GM19035 (cell line): ENCODE results near the gene C11orf86.

Source experiments
- ATAC-seq: cut with Tn5 transposase; IDR thresholded peaks from one replicate; pipeline ENCODE4 v1.9.1; 2021; ENCODE audit not compliant: unreplicated experiment

Gene C11orf86

DNA sequence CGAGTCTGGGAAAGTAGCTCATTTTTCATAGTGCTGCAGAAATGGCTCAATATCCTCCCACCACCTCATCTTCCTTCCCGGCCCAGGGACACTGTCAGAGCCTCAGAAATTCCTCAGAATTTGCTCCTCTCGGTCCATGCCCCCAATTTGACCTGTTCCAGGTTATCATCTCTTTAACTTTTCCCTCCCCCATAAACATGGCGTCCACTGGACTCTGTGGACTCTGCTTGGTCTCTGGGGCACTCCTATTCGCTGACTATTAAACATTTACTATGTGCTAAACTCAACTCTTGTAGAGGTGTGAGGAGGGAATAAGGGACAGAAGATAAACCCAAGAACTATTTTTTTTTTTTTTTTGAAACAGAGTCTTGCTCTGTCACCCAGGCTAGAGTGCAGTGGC, 8.8 kb upstream of the C11orf86 start:
- ATAC-seq: no peak

DNA sequence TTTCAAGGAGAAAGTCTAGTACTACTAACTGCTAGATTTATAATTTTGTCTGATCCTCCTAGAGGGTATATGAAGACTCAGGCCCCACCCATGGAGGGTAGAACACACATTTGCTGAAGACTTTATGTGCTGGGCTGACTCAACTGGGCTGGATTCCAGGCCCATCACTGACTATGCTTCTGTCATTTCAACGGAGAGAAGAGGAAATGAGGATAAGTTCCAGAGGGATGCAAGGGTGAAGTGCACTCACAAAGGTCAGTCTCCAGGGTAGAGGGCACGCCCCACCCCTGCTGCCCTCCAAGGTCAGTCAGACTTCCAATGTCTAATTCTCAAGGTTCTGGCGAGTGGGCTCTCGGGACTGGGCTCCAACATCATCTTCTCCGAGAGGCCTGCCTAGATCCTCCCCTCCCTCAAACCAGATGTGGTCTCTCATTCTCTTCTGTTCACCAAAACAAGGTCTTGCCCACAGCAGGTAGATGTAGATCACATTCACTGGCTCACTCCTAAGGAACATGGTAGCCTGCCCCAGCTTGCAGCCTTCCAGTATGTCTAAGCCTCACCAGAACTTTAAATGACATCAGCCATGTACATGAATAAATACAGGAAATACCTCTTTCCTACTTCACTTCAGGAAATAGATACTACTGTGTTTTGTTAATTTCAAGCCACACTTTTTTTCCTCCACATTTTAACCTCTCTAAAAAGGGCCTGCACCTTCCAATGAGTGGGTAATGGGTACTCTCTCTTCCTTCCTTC, 7.3 kb upstream of the C11orf86 start:
- ATAC-seq: no peak

DNA sequence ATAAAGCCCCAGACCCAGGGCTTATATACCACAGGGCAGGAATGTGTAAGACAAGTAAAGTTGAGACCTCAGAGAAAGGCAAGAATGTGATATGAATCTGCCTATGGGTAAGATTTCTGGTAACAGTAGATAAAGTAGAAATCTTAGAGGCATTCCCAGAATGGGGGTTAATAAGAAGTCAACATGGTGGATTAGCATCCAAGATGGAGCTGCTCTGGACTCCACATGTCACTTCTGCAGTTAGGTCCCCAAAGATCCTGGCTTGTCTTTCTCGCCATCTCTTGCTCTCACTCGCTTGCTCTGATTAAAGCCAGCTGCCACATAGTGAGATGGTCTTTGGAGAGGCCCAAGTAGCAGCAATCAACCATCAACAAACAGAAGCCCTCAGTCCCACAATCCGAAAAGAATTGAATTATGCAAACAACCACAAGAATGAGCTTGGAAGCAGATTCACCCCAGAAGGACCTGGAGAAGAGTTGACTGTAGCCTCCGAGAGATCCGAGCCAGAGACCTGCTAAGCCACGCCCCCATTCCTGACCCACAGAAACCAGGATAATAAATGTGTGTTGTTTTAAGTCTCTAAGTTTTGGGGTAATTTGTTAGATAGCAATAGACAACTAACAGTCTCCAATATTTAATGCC, 5.4 kb upstream of the C11orf86 start:
- ATAC-seq: no peak

DNA sequence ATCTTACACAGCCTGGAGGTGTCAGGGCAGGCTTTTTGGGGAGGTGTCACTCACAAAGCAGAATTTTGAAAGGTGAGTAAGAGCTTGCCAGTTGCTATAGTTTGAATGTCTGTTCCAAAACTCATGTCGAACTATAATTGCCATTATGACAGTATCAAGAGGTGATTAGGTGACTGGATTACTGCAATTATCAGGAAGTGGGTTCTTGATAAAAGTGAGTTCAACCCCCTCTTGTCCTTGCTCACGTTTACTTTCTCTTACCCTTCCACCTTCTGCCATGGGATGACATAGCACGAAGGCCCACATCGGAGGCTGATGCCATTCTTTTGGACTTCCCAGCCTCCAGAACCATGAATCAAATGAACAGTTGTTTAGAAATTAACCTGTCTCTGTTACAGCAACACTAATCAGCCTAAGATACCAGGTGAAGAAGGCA, 4.7 kb upstream of the C11orf86 start:
- no peak for ATAC-seq

DNA sequence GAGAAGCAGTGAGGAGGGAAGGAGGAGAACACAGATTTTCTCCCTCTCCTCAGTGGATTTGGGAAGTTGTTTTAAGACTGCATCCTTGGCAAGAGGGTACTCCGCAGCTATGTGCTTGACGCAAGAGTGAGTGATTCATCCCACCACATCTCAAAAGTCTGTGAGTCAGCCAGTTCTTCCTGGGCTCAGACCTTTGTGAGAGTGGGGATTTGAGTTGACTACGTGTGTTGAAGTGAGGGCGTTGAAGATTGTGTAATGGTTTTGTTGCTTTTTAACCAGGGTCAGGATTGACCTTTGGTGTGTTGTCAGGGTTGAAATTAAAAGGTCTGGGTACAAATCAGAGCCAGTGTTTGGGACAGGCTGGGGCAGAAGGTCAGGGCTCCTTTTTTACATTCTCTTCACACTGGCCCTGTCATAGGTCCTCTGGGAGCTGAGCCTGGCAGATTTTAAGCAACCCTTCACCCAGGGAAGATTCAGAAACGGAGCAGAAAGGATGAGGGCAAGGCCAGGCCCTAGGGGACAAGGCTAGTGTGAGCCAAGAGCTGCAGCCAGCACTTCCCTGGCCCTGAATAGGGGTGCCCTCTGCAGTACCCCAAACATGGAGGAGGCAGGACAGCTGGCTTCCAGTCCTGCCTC, 4.2 kb upstream of the C11orf86 start:
- ATAC-seq: no peak

DNA sequence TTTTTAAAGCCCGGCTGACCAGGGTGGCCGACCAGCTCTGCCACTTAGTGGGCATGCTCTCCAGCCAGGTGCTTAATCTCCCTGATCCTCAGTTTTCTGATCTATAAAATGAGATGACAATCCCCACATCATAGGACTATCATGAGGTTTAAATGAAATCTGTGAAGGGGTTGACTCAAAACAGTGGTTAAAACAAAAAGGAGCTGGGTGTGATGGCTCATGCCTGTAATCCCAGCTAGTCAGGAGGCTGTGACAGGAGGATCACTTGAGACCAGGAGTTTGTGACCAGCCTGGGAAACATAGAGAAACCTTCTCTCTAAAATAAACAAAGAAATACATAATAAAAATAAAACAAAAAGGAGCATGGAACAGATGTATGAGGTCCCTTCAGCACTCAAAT, 3.6 kb upstream of the C11orf86 start:
- ATAC-seq: no peak

DNA sequence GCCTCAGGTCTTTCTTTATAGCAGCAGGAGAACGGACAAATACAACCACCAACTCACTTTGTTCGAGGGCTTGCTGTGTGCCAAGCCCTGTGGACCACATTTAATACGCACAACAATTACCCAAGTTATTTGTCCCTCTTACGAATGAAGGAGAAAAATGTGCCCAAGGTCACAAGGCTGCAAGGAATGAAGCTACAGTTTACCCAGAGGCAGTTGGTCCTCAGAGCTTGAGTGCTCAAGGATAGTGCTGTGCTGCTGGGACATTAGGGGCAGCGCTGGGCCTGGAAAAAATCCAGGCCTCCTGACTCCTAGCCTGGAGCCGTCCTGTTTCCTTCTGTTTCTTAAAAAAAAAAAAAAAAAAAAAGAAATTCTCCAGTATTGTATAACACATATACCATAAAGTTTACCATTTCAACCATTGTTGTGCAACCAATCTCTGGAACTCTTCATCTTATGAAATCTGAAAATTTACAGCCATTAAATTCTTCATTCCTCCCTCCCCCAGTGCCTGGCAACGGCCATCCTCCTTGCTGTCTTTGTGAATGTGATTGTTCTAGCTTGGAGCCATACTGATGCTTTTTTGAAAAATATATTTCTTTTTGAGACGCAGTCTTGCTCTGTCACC, 1.0 kb upstream of the C11orf86 start:
- ATAC-seq: no peak

DNA sequence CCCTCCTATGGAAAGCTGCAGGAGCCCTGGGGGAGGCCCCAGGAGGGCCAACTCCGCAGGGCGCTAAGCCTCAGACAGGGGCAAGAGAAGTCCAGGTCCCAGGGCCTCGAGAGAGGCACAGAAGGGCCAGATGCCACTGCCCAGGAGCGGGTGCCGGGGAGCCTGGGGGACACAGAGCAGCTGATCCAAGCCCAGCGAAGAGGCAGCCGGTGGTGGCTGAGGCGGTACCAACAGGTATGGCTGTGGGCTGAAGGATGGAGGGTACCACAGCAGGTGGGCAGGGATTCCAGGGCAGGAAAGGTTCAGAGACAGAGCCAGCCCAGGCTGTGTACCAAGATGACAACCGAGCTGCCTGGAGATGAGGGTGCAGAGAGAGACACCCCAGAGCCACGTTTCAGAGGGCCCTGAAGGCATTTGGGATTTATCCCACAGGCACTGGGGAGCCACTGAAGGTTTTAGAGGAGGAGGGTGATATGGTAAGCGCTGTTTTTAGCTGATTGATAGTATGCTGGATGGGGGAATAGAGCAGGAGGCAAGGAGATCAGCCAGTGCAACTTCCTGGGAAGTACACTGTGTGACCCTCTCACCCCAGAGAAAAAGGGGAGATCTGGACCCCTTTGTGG, 412 bp downstream of the C11orf86 start:
- no peak for ATAC-seq

DNA sequence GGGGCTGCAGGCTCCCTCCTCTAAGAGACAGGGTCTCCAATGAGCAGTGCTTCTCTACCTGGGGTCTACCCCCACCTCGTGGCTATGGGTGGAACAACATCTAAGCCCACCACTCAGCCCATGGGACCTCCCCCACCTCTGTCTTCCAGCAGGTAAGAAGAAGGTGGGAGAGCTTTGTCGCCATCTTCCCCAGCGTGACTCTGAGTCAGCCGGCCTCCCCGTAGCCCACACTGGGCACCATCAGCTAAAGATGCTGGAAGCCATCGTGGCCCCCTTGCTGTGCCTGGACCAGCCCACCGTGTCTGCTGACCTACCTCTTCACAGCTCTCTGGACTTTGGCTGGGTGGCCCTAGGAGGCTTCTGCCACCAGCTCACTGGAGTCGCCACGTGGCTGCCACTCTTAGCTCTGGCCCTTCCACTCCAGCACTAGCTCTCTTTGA, 944 bp downstream of the C11orf86 start:
- no peak for ATAC-seq

DNA sequence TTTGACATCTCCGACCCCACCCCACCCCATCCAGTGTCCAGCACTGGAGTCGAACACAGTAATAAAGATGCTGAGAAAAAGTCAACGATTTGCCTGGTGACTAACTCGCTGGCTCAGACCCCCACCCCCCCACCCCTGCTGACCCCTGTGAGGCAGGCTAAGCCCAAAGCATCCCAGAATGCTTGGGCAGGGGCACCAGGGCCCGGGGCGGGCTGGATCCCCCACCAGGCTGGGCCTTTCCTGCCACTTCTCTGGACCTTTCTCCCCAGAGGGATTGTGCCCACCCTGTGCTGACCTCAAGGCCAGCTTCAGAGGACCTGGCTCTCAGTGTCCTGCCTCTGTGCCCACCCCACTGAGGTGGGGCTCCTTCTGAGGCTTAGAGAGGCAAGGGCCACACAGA, 1.8 kb downstream of the C11orf86 start:
- ATAC-seq: no peak

DNA sequence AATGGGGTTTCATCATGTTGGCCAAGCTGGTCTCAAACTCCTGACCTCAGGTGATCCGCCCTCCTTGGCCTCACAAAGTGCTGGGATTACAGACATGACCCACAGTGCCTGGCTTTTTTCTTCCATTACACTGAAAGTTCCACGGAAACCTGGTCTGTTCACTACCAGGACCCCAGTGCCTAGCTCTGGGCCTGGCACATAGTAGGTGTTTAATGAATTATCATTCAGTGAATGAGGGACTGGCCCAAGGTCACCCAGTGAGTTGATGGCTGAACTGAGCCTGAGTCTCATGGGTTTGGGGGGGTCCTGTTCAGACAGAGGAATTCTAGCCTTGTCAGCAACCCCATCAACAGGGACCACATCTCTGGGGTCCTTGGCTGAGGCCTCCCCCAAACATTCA, 3.1 kb downstream of the C11orf86 start:
- ATAC-seq: no peak

DNA sequence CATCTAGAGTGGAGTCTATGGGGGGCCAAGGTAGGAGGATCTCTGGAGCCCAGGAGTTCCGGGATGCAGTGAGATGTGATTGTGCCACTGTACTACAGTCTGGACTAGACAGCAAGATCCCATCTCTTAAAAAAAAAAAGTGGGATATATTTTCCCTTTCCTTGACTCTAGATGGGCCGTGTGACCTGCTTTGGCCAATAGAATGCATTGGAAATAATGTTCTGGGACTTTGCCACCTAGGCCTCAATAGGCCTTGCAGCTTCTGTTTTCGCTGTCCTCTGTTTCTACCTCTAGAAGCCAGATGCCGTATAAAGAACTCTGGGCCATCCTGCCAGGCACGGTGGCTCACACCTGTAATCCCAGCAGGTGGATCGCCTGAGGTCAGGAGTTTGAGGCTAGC, 3.6 kb downstream of the C11orf86 start:
- no peak for ATAC-seq

DNA sequence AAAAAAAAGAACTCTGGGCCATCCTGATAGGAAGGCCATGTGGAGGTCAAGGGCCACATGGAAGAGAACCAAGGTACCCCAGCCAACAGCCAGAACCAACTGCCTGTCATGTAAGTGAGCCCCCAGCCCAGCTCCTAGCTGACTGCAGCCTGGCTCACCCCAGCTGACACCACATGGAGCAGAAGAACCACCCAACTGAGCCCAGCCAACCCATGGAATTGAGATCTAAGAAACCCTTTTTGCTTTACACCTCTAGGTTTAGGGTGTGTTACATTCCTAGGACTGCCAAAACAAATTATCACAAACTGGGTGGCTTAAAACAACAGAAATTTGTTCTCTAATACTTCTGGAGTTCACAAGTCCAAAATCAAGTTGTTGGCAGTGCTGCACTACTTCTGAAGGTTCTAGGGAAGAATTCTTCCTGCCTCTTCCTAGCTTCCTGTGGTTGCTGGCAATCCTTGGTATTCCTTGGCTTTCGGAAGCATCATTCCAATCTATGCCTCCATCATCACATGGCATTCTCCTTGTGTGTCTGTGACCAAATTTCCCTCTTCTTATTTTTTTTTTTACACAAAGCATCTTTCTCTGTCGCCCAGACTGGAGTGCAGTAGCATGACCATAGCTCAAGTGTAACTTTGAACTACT, 4.4 kb downstream of the C11orf86 start:
- ATAC-seq: no peak

DNA sequence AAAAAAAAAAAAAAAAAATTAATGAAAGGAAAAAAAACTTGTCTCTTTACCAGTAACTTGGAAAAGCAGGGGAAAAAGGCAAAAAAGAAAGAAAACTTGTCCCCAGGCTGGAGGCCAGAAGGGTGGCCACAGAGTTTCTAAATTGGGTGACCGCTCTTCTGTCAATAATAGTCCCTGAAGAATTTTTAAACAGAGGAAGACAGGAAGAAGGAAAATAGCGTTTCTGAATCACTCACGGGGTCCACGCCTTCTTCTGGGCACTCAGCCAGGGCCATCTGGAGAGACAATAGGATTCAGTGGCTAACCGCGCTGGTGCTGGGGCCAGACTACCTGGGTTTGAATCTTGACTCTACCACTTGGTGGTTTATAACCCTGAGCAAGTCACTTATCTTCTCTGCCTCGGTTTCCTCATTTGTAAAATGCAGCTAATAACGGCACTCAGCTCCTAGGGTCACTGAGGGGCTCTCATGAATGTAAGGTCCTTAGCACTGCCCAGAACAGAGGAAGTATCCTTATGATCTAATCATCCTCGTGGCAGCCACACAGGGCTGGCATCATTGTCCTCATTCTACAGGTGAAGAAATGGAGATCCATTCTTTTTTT, 7.0 kb downstream of the C11orf86 start:
- ATAC-seq: no peak

DNA sequence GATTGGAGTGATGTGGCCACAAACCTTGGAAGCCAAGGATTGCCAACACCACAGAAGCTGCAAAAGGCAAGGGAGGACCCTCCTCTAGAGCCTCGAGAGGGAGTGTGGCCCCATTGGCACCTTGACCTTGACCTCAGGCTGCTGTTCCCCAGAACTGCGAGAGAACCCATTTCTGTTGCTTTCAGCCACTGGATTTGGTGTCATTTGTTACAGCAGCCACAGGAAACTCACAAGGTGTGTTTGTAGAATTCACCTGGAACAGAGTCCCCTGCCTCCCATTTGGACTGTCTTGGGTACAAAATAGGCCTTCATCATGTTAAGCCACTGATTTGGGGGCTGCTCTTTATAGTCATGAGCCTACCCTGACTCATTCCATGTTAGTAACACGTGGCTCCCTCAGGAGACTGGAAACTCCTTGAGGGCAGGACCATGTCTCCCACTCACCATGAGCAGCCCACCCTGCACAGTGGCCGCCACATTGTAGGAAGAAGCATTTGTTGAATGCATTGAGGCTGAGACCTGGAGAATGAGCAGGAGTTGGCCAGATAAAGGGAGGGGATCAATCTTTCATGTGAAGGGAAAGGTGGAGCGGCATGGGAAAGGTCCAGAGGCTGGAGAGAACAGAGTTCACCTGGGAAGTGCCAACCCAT, 8.3 kb downstream of the C11orf86 start:
- ATAC-seq: no peak

DNA sequence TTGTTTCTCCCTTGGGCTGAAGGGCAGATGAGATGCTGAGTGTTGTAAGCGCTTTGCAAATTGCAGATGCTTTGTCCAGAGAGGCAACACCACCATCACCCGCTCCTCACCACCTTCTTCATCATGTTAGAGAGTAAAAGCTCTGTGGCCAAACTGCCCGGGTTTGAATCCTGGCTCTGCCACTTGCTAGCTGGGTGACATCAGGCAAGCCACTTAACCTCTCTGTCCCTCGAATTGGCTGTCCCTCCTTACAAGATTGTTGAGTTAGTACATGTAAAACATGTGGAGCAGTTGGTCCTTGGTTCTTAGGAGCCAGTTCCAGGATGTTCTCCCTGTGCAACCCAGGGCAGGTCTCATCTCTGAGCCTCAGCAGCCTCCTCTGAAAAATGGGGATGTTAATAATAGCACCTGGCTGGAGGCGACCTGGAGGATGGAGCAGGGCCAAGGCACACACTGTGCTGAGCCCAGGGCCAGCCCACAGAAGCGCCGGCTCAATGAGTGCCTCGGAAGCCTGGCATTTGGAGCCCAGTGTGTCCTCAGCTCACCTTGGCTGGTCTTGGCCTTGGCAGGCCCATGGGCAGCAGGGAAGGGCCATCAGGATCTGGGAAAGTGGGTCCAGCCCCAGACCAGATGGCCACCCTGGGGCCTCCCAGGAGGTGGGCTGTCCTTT, 10.5 kb downstream of the C11orf86 start:
- ATAC-seq: no peak

DNA sequence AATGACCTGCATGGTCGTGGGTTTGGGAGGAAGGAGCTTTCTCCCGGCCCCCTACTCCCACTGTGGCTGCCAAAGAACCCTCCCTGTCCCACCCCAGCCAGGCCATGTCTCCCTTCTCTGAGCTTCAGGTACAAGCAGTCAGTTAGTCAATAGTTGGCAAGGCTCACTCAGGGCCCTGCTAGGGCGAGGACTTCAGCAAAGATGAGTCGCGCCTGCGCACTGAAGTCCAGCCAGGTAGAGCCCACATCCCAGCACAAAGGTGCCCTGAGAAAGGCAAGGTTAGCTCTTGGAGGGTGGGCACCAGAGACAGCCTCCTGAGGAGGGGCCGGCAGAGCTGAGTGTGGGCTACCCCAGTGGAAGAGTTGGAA, 11.1 kb downstream of the C11orf86 start:
- no peak for ATAC-seq

DNA sequence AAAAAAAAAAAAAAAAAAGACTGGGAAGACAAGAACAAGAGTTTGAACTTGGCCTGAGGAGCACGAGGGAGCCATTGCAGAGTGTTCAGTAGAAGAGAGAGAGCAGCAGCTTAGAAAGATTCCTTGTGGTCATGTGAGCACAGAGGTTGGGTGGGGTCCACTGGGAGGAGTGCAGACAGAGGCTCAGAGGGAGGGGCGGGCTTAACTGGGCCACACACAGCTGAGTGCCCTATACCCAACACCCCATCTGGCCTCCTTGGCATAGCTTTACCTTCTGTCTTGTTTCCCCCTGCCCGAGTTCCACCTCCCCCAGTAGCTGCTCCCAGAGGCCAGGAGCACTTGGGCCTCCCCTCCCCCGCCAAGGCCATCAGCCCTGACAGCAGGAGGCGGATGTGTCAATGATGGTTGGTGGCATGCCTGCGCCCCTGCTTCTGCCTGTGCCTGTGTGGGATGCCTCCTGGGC, 12.1 kb downstream of the C11orf86 start:
- ATAC-seq: no peak

DNA sequence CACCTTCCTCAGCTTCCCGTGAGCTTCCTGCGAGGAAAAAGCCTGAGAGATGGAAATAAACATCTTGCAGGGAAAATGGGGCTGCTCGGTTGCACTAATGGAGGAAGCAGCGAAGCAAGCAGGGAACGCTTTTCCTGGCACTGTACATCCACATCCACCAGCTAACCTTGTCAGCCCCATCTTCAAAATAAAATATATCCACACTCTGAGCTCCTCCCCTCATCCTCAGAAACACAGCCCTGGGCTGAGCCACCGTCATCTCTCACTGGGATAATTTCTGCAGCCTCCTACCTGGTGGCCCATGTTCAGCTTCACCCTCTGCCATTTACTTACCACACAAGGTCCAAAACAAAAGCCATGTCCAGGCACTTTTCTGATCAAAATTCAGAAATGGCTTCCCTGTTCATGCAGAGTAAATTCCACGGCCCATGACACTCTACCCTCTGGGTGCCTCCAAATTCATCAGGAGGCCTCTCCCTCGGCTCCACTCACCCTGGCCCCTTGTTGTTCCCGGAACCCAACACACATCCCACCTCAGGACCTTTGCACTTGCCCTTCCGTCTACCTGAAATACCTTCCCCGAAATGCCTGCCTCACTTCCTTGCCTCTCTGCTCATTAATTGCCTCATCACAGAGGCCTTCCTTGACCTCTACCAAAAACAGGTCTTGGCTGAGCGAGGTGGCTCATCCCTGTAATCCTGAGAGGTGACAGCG, 13.0 kb downstream of the C11orf86 start:
- no peak for ATAC-seq
